SU-DHL-6 (cell line): ENCODE measurements around the gene TPM3.

ENCODE experiments used
- H2AFZ ChIP-seq: fragments of 200-600 bp; sonication (generic); 2 replicates; pipeline ENCODE4 v1.6.1; 2014; ENCODE audit warnings: low read depth, mild to moderate bottlenecking, moderate library complexity, mixed read lengths, antibody characterized with exemption, low read length; ENCODE audit not compliant: severe bottlenecking
- H3F3A ChIP-seq: fragments of 200-600 bp; shearing (Covaris generic); 2 replicates; pipeline ENCODE4 v1.6.0; 2016; ENCODE audit warnings: antibody characterized with exemption, mild to moderate bottlenecking; ENCODE audit not compliant: insufficient read depth
- H3K27ac ChIP-seq: fragments of 200-600 bp; sonication (generic); 2 replicates; pipeline ENCODE4 v1.5.1; 2016; ENCODE audit warnings: low read depth, mild to moderate bottlenecking, low read length, moderate library complexity, mixed read lengths
- H3K27me3 ChIP-seq: fragments of 200-600 bp; sonication (generic), shearing (Covaris generic); 2 replicates; pipeline ENCODE4 v1.6.0; 2014; ENCODE audit warnings: mild to moderate bottlenecking, low read length
- H3K36me3 ChIP-seq: fragments of 200-600 bp; sonication (generic); 2 replicates; pipeline ENCODE4 v1.6.1; 2014; ENCODE audit warnings: mild to moderate bottlenecking, low read length, mixed read lengths
- H3K4me2 ChIP-seq: fragments of 300-600, 200-600 bp; shearing (Covaris generic), sonication (generic); 2 replicates; pipeline ENCODE4 v1.6.0; 2014; ENCODE audit warnings: low read length, low read depth, mild to moderate bottlenecking; ENCODE audit not compliant: poor library complexity, severe bottlenecking
- H3K4me3 ChIP-seq: fragments of 200-600 bp; sonication (generic); 2 replicates; pipeline ENCODE4 v1.5.1; 2014; ENCODE audit warnings: antibody characterized with exemption, low read length, mild to moderate bottlenecking, mixed read lengths; ENCODE audit not compliant: insufficient read depth, poor library complexity, severe bottlenecking
- H3K79me2 ChIP-seq: fragments of 200-600 bp; sonication (generic); 2 replicates; pipeline ENCODE4 v1.6.1; 2014; ENCODE audit warnings: mild to moderate bottlenecking, low read length, moderate library complexity; ENCODE audit not compliant: insufficient read depth
- H3K9ac ChIP-seq: fragments of 200-600 bp; sonication (generic); 2 replicates; pipeline ENCODE4 v1.7.0; 2014; ENCODE audit warnings: mild to moderate bottlenecking, low read length
- H3K9me2 ChIP-seq: fragments of 200-600 bp; sonication (generic); replicated peaks from 2 replicates; pipeline ENCODE4 v1.6.1; 2014; ENCODE audit warnings: low read length; ENCODE audit not compliant: insufficient read depth
- H3K9me3 ChIP-seq: fragments of 200-600 bp; sonication (generic); 2 replicates; pipeline ENCODE4 v1.6.1; 2014; ENCODE audit warnings: low read length, mixed read lengths; ENCODE audit not compliant: insufficient read depth
- H4K20me1 ChIP-seq: fragments of 200-600 bp; sonication (generic); 2 replicates; pipeline ENCODE4 v1.6.1; 2014; ENCODE audit warnings: low read depth, mild to moderate bottlenecking, antibody characterized with exemption, low read length, moderate library complexity, mixed read lengths
- EZH2phosphoT487 ChIP-seq: fragments of 200-600 bp; sonication (generic), shearing (Covaris generic); conservative IDR thresholded peaks from 2 replicates; pipeline ENCODE4 v1.6.1; 2018; ENCODE audit warnings: mild to moderate bottlenecking, antibody characterized with exemption, low read length, moderate library complexity, mixed read lengths
- TF ChIP-seq, protein P1 (sequence below): fragments of 200-600 bp; sonication (generic); IDR thresholded peaks from one replicate; pipeline ENCODE4 v1.5.1; 2017; ENCODE audit warnings: antibody characterized with exemption, mild to moderate bottlenecking, low read length, moderate library complexity; ENCODE audit not compliant: insufficient read depth, poor library complexity, severe bottlenecking

The TPM3 gene

DNA sequence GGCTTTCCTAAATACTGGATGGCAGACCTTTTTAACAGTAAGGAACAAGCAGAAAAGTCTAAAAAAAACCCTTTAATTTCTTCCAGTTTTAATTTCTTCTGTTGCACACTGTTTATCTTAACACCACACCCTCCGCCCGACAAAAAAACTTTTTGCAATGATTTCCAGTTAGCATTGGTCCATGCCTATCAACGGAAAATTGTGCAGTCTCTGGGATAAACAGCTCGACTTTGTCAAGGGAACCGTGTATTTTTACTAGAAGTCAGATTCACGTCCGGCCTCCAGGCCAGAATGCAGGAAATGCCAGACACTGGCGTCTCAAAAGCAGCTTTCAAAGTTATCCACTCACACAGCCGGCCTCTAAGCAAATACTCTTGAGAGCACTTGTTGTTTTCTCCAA is 36.6 kb downstream of the TPM3 start:
- TF ChIP-seq, protein P1, sequence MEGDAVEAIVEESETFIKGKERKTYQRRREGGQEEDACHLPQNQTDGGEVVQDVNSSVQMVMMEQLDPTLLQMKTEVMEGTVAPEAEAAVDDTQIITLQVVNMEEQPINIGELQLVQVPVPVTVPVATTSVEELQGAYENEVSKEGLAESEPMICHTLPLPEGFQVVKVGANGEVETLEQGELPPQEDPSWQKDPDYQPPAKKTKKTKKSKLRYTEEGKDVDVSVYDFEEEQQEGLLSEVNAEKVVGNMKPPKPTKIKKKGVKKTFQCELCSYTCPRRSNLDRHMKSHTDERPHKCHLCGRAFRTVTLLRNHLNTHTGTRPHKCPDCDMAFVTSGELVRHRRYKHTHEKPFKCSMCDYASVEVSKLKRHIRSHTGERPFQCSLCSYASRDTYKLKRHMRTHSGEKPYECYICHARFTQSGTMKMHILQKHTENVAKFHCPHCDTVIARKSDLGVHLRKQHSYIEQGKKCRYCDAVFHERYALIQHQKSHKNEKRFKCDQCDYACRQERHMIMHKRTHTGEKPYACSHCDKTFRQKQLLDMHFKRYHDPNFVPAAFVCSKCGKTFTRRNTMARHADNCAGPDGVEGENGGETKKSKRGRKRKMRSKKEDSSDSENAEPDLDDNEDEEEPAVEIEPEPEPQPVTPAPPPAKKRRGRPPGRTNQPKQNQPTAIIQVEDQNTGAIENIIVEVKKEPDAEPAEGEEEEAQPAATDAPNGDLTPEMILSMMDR: no peak
- no peak for TF ChIP-seq EZH2phosphoT487
- H3K27ac ChIP-seq: no peak overlapping the region

DNA sequence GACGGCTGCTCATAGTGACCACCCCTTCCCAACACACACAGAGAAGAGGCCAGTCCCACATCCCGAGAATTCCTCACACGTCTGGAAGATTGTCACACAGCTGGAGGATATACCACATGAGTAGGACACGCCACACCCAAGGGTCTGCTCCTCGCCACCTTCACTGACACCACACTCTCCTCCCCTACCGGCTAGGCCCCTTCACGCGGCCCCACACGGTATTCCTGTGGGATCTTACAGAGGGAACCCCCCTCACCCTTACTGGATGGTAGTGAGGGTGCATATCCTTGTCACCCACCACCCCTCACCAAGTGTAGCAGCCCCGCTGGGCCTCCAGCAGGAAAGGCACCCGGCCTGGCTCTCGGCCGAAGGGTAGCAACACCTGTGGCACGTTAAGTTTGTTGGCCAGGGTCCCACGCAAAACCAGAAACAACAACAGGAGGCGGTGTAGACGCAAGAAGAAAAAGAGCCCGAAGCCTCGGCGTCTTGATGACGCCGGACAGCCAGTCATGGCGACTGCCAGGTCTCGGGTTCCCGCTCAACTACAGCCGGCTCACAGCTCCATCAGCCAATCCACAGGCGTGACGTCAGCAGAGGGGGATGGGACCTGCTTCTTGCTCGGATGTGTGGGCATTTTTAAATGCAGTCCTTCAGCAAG is 37.2 kb downstream of the TPM3 start, which contains the start of gene NUP210L:
Gene NUP210L (minus strand): TSS at position 540 of the 658 bp plus-strand sequence.
- H3K27ac ChIP-seq: no peak within 1 kb of the TSS
- H3K36me3 ChIP-seq: peaks cover 9% of the 10 kb centered on the region; the same call in 1 of the 2 replicates
- H3K9ac ChIP-seq: no peak within 1 kb of the TSS
- no peaks in the 10 kb centered on the region for H3K9me2 ChIP-seq
- no peaks in the 10 kb centered on the region for H4K20me1 ChIP-seq
- H3K79me2 ChIP-seq: no peaks in the 10 kb centered on the region
- H3K4me3 ChIP-seq: no peak within 1 kb of the TSS
- H3K4me2 ChIP-seq: no peak within 1 kb of the TSS
- H3K27me3 ChIP-seq: no peaks in the 10 kb centered on the region
- H3K9me3 ChIP-seq: no peaks in the 10 kb centered on the region
- TF ChIP-seq EZH2phosphoT487: no peak
- TF ChIP-seq, protein P1: no peak
- peaks cover 6% of the 10 kb centered on the region; the same call in 1 of the 2 replicates for H3F3A ChIP-seq
- H2AFZ ChIP-seq: no peak within 1 kb of the TSS

More for the DNA sequence above, 36.6 kb downstream of the TPM3 start:
- peaks cover 15% of the 10 kb centered on the region for H3K36me3 ChIP-seq
- H2AFZ ChIP-seq: no peak overlapping the region
- no peaks in the 10 kb centered on the region for H4K20me1 ChIP-seq
- H3K9ac ChIP-seq: no peak overlapping the region
- no peaks in the 10 kb centered on the region for H3K9me3 ChIP-seq
- H3K79me2 ChIP-seq: no peaks in the 10 kb centered on the region
- H3K27me3 ChIP-seq: no peaks in the 10 kb centered on the region
- H3K4me2 ChIP-seq: no peak overlapping the region
- H3K9me2 ChIP-seq: no peaks in the 10 kb centered on the region
- peaks cover 6% of the 10 kb centered on the region; the same call in 1 of the 2 replicates for H3F3A ChIP-seq
- no peak overlapping the region for H3K4me3 ChIP-seq

DNA sequence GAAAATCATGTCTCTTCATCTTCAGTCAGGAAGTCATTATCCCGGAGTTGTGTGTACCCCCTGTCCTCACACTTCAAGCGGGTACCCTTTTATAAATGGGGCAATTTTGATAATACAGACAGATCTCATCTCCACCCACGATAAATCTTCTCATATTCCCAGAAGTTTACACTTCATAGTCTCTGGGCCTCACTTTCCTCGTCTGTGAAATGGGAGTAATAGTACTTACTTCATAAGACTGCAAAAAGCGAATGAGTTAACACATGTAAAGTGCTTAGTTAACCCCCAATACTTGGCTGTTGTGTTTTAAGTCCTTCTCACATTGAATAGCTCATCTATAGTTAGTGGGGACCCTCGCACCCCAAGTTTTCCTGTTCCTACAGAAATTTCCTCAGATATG is 37.8 kb downstream of the TPM3 start:
- H3K9ac ChIP-seq: no peak overlapping the region
- H3K9me3 ChIP-seq: no peaks in the 10 kb centered on the region
- H3K9me2 ChIP-seq: no peaks in the 10 kb centered on the region
- H4K20me1 ChIP-seq: no peaks in the 10 kb centered on the region
- H2AFZ ChIP-seq: no peak overlapping the region
- peaks cover 6% of the 10 kb centered on the region; the same call in 1 of the 2 replicates for H3F3A ChIP-seq
- H3K36me3 ChIP-seq: peaks cover 5% of the 10 kb centered on the region; the same call in 1 of the 2 replicates
- H3K4me2 ChIP-seq: no peak overlapping the region
- H3K79me2 ChIP-seq: no peaks in the 10 kb centered on the region
- H3K27ac ChIP-seq: no peak overlapping the region
- no peaks in the 10 kb centered on the region for H3K27me3 ChIP-seq
- TF ChIP-seq, protein P1: no peak
- TF ChIP-seq EZH2phosphoT487: no peak
- H3K4me3 ChIP-seq: no peak overlapping the region
